ENCODE measurements around the gene SF3B2.
"Not testable (repeated sequence)": the region's sequence is repeated elsewhere in the genome, so short reads cannot be mapped to it uniquely, and the experiment has no call there.

The SF3B2 gene

DNA sequence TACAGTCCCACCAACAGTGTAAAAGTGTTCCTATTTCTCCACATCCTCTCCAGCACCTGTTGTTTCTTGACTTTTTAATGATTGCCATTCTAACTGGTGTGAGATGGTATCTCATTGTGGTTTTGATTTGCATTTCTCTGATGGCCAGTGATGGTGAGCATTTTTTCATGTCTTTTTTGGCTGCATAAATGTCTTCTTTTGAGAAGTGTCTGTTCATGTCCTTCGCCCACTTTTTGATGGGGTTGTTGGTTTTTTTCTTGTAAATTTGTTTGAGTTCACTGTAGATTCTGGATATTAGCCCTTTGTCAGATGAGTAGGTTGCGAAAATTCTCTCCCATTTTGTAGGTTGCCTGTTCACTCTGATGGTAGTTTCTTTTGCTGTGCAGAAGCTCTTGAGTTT is 40.0 kb downstream of the SF3B2 start:
- not testable (repeated sequence) for DNase-seq (ENCODE audit: low read depth); H3K4me3 ChIP-seq (ENCODE audit: low read depth, low read length)

DNA sequence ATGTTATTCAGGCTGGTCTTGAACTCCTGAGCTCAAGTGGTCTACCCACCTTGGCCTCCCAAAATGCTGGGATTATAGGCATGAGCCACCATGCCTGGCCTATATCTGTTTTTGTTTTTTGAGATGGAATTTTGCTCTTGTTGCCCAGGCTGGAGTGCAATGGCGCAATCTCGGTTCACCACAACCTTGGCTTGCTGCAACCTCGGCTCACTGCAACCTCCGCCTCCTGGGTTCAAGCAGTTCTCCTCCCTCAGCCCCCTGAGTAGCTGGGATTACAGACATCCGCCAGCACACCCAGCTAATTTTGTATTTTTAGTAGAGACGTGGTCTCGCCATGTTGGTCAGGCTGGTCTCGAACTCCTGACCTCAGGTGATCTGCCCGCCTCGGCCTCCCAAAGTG is 47.6 kb downstream of the SF3B2 start:
- H3K4me3 ChIP-seq (ENCODE audit: low read depth, low read length); DNase-seq (ENCODE audit: low read depth): not testable (repeated sequence)

DNA sequence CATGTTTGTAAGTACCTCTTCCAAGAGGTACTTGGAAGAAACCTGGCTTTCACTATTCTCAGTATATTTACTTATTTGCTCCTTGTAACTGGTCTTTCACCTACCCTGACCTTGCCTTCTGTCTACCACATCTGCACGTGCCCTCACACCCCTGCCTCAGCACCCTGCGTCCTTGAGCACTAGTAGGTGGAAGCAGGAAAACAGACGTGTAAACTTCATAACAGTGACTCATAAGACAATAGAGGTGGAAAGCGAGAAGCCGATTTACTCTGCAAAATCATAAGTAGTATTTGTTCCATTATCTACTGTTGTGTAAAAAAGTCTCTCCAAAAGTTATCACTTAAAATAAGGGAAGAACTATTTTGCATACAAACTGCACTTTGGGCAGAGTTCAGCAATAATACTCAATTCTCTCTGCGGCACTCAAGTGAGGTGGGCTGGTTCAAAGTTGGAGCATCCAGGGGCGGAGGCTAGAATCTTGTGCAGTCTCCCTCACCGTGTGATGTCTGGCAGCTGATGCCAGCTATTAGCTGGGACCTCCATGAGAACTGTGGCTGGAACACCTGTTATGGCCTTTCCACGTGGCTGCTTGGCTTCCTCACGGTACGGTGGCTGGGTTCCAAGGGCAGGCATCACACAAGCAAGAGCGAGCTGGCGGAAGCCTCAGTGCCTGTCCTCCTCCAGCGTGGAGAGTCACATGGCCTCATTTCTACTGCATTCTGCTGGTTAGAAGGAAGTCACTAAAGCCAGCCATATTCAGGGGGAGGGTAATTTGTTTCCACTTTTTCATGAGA is 48.3 kb downstream of the SF3B2 start:
- DNase-seq (ENCODE audit: low read depth): no peak
- no peak overlapping the region for H3K4me3 ChIP-seq (ENCODE audit: low read depth, low read length)

DNA sequence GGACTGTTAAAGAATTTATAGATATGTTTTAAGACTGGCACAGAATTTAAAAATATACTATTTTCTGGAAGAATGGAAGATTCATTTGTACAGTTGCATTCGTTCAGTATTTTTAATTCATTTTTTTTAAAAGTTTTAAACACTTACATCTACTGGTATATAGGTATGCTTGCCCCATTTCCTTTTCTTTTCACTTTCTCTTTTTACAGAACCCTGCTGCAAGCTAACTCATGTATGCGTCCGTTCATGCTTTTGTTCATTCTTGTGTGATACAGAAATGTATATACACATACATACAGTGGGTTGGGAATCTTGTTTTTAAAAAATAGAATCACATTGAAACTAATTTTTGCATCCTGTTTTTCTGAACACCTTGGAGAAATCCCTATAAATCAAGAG is 48.9 kb downstream of the SF3B2 start:
- no peak overlapping the region for H3K4me3 ChIP-seq (ENCODE audit: low read depth, low read length)
- no peak for DNase-seq (ENCODE audit: low read depth)

DNA sequence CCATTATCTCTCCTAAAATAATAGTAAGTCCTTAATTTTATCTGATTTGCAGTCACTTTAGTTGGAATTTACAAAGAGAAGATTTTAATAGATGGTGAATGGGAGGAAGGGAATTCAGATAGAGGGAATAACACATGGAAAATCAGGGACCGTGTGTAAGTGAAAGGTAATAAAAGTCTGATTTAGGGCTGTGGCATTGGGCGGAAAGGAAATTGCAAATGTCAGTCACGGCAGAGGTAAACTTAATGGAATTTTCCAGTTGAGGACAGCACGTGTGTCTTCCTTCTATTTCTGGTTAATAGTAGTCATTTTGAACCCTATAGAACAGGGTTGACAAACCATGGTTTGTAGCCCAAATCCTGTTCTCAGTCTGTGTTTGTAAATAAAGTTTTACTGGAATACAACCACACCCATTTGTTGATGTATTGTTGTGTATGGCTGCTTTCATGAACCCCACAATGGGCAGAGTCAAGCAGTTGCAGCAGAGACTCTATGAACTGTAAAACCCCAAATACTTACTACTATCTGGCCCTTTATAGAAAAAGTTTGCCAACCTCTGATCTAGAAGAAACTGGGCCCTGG is 52.0 kb downstream of the SF3B2 start:
- H3K4me3 ChIP-seq (ENCODE audit: low read depth, low read length): no peak overlapping the region
- DNase-seq (ENCODE audit: low read depth): no peak

DNA sequence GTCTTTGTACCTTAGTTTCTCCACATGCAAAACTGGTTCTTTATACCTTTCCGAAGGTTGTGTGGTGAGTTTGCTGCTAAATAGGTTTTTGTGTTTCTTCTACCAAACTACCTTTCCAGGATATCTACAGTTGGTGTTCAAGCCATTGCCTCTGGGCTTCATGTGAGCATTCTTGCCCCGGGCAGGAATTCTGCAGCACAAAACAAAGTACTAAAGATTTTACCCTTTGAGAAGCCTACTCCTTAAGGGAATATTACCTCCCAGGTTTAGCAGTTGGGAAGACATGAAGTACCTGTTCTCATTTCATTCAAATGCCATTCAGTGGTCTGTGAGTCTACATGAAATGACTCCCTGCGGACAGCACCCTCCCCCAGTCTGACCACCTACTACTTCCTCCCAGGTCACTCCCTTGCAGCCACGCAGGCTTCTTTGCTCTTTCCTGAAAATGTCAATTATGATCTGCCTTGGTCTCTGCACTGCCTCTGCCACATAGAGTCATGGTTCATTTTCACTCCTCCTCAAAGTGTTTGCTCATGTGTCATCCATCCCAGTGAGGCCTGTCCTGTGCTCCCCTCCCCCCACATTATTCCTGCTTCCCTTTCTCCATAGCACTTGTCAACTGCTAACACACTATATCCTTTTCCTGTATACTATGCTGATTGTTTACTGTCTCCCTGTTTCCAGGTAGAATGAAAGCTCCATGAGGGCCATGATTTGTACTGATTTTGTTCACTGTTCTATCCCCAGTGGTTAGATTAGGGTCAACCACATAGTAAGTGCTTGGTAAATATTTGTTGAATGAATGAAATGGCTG is 54.8 kb downstream of the SF3B2 start:
- no peak overlapping the region for H3K4me3 ChIP-seq (ENCODE audit: low read depth, low read length)
- no peak for DNase-seq (ENCODE audit: low read depth)

DNA sequence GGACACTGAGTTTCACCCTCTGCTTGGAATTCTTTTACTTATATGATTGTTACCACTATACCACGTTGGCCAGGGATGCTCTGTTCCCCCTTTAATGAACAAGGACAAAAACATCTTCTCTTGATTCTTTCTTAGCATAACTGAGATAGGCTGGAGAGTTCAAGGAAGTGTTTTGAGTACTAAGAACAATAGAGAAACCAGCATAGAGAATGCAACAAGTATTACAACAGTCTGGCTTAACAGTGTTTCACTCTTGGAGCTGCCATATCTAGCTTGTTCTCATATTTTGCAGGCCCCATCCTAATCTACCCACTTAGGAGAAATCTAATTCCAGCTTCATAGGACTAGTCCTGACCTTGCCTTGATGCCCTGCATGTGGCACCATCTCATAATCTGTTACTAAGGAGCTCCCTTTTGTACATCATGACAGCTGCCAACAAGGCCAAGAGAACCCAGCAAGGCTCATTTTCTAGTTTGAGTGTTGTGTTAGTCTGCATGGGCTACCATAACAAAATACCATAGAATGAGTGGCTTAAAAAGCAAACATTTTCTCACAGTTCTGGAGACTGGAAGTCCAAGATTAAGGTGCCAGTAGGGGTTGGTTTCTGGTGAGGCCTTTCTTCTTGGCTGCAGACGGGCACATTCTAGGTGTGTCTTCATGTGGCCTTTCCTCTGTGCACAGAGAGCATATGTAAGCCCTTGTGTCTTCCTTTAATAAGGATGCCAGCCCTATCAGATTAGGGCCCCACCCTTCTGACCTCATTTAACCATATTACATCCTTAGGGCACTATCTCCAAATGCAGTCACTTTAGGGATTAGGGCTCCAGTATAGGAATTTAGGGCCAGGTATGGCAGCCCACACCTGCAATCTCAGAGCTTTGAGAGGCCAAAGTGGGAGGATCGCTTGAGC is 55.7 kb downstream of the SF3B2 start:
- no peak for DNase-seq (ENCODE audit: low read depth)
- H3K4me3 ChIP-seq (ENCODE audit: low read depth, low read length): no peak overlapping the region

DNA sequence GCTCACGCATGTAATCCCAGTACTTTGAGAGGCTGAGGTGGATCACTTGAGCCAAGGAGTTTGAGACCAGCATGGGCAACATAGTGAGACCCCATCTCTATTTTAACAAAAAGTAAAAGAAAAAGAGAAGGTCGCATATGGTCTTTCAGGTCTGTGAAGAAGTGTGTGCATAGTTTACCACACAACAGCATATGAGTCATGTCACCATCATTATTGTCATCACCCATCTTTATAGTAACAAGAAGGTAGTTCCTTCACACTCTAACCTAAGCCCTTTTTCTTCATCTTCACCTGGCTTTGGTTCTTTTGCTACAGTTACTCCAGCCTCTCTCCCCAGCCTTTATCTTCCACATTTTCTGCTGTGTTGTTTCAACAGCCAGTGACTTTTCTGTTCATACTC is 57.1 kb downstream of the SF3B2 start:
- no peak overlapping the region for H3K4me3 ChIP-seq (ENCODE audit: low read depth, low read length)
- no peak for DNase-seq (ENCODE audit: low read depth)

DNA sequence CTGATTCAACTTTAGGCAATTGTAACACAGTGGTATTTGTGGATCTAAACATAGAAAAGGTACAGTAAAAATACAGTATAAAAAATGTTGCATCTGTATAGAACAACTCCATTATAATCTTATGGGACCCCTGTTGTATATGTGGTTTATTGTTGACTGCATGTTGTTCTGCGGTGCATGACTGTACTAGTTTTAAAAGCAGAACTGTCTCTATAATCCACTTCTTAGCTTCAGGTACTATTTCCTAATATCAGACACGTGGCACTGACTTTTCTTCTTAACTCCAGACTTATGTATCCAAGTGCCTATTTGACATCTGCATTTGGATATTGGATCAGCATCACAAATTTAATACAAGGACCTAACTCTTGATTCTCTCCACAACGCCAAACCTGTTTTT is 59.0 kb downstream of the SF3B2 start:
- DNase-seq (ENCODE audit: low read depth): no peak
- no peak overlapping the region for H3K4me3 ChIP-seq (ENCODE audit: low read depth, low read length)

DNA sequence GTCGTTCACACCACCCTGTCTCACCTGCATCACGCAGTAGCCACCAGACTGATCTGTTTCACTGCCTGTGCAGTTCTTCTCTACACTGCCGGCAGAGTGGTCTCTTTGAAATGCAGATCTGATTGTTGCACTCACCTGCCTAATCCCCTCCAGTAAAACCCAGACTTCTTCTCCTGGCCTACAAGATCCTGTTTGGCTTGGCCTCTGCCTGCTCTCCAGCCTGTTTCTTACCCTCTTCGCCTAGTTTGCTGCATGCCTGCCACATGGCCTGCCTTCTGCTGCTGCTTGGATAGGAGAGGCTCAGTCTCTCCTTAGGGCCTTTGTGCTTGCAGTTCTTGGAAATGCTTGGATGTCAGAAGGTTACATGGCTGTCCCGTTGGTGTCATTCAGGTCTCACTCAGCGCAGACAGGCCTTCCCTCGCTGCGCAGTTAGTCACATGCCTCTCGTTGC is 59.9 kb downstream of the SF3B2 start:
- DNase-seq (ENCODE audit: low read depth): no peak
- H3K4me3 ChIP-seq (ENCODE audit: low read depth, low read length): no peak overlapping the region

DNA sequence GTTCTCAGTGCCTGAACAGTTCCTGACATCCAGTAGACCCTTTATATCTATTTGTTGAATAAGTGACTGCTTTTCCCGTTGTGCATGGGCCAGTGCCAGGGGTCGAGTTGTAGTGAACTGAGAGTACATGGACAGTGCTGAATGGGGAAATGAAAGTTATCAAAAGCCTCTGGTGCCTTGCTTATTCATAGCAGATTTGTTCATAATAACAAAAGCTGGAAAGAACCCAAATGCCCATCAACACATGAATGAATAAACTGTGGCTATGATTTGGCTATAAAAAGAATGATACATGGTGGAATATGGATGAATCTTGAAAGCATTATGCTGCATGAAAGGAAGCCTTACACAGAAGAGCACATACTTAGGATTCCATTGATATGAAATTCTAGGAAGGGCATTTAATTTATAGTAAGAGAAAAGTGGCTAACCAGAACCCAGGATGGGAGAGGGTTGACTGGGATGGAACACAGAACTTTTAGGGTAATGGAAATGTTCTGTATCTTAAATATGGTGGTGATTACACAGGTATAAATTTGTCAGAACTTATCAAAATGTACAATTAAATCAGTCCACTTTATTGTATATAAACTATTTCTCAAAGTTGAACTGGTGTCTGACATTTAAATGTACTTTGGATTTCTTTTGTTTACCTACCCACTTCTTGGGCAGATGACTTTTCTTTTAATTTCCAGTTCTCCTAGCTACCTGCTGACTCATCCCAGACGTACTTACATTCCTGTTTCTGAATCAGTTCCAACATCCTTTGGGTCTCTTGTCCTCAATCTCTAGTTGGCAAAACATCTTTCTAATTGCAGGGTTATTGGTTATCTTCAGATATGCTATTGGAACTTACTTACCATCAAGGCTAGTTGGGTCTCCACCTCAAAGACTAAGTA is 60.7 kb downstream of the SF3B2 start:
- H3K4me3 ChIP-seq (ENCODE audit: low read depth, low read length): no peak overlapping the region
- DNase-seq (ENCODE audit: low read depth): peak; percentile 77

DNA sequence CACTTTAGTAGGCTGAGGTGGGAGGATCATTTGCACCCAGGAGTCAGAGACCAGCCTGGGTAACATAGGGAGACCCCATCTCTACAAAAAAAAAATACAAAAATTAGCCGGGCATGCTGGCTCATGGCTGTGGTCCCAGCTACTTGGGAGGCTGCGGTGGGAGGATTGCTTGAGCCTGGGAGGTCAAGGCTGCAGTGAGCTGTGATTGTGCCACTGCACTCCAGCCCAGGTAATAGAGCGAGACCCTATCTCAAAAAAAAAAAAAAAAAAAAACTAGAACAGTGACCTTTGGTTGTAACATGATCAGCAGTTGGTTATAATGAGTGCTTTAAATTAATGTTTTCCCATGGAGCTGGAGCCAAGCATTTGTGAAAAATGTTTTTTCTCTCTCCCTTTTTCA is 62.8 kb downstream of the SF3B2 start:
- H3K4me3 ChIP-seq (ENCODE audit: low read depth, low read length); DNase-seq (ENCODE audit: low read depth): not testable (repeated sequence)

DNA sequence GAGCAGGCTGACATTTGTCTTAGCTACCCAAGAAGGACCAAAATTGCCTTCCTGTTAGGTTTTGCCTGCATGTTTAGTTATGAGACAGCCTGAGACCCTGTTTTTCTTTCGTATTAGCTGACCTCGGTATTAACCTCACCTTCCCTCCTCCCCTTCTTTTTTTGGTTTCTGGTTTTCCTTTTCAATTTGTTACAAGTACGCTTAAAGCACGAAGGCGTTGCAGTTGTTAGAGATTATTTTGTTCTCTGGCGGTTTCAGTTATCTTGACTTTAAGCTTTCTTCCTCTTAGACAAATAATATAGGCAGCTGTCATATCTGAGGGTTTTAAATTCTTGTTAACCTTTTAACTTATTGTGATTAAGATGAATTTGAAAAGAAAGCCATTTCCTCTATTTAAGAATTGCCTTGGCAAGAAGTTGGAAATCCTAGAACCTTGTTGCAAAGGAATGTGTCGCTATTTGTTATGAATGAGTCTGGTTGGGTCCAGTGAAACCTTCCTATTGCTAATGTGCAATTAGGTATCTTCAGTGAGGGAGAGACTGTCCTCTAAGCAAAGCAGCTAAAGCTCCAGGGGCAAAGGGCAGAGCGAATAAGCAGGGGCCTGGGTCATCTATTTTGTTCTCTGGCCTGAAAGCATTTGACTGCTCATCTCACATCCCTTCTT is 63.6 kb downstream of the SF3B2 start:
- no peak for DNase-seq (ENCODE audit: low read depth)
- no peak overlapping the region for H3K4me3 ChIP-seq (ENCODE audit: low read depth, low read length)

DNA sequence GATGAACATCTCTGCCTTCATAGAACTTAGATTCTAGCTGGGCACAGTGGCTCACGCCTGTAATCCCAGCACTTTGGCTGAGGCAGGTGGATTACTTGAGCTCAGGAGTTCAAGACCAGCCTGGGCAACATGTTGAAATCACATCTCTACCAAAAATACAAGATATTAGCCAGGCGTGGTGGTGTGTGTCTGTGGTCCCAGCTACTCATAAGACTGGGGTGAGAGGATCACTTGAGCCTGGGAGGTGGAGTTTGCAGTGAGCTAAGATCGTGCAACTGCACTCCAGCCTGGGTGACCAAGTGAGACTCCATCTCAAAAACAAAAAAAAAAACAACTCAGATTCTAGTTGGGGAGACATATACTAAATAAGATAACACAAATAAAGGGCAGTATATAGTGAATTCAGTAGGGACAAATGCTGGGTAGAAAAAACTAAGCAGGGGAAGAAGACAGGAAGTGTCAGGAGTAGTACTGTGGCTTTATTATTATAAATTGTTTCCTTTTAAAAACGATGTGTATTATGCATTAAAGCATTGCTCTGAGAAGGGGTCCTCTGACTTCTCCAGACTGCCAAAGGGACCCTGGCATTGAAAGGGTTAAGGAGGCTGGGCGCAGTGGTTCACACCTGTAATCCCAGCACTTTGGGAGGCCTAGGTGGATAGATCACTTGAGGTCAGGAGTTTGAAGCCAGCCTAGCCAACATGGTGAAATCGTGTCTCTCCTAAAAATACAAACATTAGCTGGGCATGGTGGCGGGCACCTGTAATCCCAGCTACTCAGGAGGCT is 64.6 kb downstream of the SF3B2 start:
- H3K4me3 ChIP-seq (ENCODE audit: low read depth, low read length): no peak overlapping the region
- no peak for DNase-seq (ENCODE audit: low read depth)

DNA sequence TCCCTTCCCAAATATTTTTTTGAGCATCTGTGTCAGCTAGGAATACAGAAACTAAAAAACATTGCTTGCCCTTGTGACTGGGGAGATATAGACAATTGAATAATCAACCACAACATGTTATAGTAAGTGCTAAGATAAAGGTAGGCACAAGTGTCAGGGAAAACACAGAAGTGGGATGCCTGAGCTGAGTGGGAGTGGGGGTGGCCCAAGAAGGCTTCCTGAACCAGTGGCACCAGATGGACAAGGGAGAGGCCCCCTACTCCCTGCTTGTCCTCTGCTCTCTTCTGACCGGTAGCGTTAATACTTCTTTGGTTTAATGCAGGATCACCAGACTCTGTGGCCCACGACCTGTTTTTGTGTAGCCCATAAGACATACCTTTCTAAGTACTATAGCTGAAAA is 66.7 kb downstream of the SF3B2 start:
- no peak for DNase-seq (ENCODE audit: low read depth)
- no peak overlapping the region for H3K4me3 ChIP-seq (ENCODE audit: low read depth, low read length)
